Measurements from ENCODE around the gene GHDC.
"Not testable (repeated sequence)": the region's sequence is repeated elsewhere in the genome, so short reads cannot be mapped to it uniquely, and the experiment has no call there.

GHDC gene

DNA sequence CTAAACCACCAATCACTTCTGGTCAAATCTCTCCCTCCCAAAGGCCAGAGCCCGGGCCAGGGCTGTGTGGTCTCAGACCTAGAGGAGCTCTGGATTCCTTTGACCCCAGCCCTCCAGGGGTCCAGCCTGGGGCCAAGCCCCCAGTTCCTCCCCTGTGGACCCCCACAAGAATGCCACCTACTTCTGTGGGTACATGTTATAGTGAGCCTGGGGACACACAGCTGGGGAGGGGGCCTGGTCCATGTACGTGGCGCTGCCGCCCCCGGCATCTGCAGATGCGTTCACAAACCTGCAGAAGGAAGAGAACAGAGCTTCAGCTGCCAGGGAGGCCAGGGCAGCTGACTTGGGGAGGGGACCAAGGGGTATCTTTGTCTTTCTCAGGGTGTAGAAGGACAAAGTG, 7.9 kb upstream of the GHDC start:
- no peak for DNase-seq

GRCh38 chr17:42201458-42201772, 7.1 kb upstream of the GHDC start:
- DNase-seq = no peak

- DNase-seq = no peak
Measured at GRCh38 chr17:42200706-42201457, 6.6 kb upstream of the GHDC start.

GRCh38 chr17:42199416-42200011, 5.2 kb upstream of the GHDC start:
- no peak for DNase-seq

DNA sequence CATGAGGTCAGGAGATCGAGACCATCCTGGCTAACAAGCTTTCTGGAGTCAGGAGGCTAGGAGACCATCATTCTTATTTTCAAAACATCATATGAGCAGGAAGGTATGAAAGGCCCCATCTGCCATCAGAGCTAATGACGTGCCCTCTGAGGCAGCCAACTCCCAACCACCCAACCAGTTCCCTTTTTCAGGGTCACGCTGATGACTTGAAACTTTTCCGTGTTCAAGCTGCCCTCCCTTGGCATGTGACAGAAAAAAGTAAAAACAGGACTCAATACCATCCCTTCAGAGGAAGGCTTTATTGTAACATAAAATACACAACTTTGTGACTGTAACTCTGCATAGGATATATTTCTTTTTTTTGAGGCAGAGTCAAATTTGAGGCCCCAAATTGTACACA, 4.6 kb upstream of the GHDC start:
- no peak for DNase-seq

DNA sequence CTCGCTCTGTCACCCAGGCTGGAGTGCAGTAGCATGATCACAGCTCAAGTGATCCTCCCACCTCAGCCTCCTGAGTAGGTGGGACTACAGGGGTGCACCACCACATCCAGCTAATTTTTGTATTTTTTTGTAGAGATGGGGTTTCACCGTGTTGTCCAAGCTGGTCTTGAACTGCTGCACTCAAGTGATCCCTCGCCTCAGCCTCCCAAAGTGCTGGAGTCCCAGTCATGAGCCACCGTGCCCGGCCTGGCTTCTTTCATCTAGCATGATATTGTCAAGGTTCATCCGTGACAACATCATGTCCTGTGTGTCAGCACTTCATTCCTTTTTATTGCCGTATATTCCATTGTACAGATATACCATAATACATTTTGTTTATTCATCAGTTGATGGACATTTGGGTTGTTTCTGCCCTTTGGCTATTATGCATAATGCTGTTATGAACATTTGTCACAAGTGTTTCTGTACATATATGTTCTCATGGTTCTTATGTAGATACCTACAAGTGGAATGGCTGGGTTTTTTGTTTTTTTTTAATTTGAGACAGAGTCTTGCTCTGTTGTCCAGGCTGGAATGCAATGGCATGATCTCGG, 3.4 kb upstream of the GHDC start:
- DNase-seq = no peak

DNA sequence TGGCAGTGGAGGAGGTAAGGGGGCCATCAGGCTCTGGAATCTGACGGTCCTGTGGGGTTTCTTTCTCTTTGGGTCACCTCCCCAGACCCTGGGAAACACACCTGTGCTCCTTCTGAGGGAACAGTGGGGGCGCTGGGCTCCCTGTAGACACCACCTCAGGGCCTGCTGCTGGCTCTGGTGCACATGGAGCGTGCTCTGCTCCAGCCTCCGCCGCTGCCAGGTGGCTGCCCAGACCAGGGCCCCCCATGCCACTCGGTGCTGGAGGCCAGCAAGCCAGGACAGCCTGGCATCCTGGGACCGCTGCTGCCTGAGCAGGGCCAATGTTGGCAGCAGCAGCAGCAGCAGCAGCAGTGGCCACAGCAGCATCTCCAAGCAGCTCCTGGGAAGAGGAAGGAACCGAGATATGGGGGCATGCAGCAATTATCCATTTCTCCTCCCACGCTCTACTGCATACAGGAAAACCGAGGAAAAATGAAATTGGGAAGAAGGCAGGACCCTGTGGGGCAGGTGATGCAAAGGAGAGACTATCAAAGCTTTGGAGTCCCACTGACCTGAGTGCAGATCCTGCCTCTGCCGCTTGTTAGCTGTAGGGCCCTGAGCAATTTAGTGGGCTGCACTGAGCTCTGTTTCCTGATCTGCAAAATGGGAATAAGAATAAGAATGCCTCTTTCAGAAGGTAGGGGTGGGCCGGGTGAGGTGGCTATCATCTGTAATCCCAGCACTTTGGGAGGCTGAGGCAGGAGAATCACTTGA, 902 bp downstream of the GHDC start:
- no peak for DNase-seq

GRCh38 chr17:42192189-42193126, 1.8 kb downstream of the GHDC start:
- no peak for DNase-seq

DNA sequence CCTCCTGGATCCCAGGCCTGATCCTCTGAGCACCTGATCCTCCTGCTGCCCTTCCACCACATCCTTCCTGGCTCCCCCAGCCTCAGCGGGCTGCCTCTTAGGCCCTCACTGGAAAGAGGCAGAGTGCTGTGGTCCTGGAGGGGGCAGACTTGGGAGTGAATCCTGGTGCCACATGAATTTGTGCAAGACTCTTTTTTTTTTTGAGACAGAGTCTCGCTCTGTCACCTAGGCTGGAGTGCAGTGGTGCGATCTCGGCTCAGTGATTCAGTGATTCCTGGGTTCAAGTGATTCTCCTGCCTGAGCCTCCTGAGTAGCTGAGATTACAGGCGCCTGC, 3.1 kb downstream of the GHDC start:
- DNase-seq = no peak

DNA sequence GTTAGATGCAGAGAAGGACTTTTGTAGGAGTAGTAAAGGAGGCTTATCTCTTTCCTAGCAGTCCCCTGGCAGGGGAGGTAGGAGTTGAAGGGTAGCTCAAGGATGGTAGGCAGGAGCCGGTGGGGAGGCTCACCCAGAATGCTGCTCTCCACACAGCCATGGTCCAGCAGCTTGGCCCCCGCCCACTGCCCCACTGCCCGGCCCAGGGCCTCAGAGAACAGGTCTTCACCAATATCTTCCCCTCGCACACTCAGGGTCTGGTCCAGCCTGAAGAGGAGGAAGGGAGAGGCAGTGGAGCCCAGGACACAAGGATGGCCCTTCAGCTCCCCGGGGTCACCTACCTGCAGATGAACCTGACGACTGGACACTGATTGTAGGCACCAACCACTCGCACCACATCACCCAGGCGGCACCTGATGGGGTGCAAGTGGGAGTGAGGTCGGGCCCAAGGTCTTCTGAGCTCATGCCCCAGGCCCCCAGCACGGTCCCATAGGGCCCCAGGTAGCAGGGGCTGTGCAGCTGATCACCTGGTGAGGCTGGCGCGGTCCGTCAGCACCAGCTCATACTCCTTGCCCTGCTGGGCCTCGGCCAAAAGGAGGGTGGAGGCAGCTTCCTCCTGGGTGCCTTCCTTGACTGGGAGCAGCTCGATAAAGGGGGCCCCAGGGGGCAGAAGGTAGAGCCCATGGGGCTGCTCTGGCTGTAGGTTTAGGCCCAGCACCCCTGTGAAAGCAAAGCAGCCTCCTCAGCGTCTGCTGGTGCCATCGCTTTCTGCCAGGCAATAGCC, 3.6 kb downstream of the GHDC start:
- no peak for DNase-seq

DNA sequence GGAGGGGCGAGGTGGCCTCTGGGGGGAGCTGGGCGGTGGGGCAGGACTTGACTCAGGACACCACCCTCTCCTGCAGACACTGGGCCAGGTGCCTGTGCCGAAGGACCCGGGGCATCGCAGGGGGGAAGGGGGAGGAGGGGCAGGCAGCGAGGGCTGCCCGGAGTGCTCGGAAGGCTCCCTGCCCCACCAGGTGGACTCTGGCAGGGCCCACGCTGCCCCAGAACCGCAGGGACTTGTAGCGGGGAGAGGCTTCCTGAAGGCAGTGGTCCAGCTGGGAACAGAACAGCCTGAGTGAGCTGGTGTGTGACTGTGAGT, 4.7 kb downstream of the GHDC start:
- DNase-seq = no peak

- DNase-seq = no peak
Measured at GRCh38 chr17:42188749-42189650, 5.3 kb downstream of the GHDC start.

GRCh38 chr17:42187833-42188232, 6.5 kb downstream of the GHDC start:
- DNase-seq = no peak

- DNase-seq = not testable (repeated sequence)
Measured at GRCh38 chr17:42186191-42186590, 8.1 kb downstream of the GHDC start.

- DNase-seq = no peak
Measured at GRCh38 chr17:42185621-42185930, 8.7 kb downstream of the GHDC start.

DNA sequence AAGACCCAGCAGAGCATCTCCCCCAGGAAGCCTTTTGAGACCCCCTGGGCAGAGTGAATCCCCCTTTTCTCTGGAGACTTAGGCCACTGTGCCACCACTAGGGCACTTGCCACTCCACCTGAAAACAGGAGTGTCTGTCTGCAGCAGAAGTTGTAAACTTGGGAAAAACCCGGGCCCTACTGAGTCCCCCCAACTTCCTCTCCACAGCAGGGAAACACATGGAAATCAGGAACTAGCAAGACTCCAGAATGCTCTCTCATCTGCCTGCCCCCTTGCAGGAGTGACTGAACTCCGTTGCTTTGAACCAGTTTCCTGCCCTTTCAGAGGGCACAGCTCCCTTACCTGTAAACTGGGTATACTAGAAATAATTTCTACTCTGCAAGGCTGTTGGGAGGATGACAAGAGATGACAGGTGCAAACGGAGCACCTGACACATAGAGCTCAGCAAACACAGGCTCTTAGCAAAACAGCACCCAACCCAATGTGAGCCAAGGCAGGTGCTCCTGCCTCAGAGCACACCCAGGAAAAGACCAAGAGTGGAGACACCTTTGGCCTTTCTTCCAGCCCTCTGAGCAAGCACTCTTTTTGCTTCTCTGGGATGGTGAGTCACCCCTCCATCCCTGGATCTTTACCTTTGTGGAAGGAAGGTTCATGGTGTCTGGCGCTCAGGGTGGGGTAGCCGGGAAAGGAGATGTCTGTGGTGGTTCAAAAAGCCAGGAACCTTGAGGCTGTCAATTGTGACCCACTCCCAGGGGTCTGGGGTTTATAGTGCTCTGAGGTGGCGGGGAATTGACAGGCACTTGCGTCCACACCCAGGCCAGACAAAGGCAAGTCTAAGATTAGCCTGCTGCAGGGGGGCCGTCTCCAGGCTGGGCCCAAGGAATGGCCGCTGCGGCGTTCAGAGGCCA, 9.3 kb downstream of the GHDC start, which contains the start of gene HCRT:
HCRT (minus strand) TSS at position 740 of the 908 bp plus-strand sequence; CDS start at position 653, 87 bp downstream.
- DNase-seq = no peak

DNA sequence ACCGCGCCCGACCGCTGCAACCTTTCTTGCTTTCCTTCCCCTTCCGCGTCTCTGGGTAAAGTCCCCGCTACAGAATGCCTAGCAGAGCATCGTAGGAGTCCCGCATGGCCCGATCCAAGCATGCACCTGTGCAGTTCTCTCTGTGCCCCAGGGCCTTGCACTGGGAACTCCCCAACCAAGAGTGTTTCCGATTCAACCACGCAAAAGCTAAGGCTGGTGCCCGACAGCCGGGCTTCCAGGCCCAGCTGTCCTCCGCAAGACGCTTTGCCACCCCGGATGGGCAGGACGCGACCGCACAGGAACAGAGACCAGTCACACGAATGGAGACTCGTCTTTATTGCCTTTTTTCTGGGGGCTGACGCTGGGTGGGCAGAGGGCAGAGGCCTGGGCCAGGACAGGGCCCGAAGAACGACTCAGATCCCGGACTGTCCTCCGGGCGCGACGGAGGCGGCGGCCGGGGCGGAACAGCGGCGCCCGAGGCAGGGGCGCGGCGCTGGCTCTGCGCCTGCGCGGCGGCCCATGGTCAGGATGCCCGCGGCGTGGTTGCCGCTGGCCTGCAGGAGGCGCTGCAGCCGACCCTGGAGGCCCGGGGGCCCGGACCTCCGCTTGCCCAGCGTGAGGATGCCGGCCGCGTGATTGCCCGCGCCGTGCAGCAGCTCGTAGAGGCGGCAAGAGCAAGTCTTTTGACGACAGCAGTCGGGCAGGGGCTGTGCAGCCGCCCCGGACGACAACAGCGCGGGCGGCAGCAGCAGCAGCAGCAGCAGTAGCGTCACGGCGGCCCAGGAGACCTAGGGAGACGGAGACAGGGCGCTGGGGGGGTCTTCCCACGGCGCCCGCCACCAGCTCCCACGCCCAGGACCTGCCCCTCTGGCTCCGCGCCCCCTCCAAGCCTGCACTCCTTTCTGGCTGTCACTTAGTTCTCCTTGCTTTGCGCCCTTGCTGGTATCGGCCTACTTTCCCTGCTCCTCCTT, 10.3 kb downstream of the GHDC start:
- DNase-seq = peak; percentile 53 to 55

- DNase-seq = no peak
Measured at GRCh38 chr17:42182927-42183734, 11.2 kb downstream of the GHDC start.
